NCI-H345 (cell line): ENCODE data around the gene NKD2.
"Not testable (repeated sequence)": the region's sequence is repeated elsewhere in the genome, so short reads cannot be mapped to it uniquely, and the experiment has no call there.

Source experiments
- DNase-seq: peaks from one replicate; lab custom pipeline; 2025; lab: John Stamatoyannopoulos, UW

NKD2 gene

DNA sequence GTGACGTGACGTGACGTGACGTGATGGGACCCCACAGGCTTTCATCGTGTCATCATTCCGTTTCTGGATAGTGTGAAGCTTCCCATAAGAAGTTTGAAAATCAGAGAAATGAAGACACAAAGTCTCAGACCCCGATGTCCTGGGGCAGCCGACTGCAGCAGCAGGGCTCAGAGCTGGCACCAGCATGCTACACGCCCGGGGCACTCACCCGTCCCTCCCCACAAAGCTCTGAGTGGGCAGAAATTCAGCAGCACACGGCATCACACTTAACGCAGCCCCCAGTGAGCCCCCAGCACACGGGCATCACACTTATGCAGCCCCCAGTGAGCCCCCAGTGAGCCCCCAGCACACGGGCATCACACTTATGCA is 61.1 kb downstream of the NKD2 start:
- DNase-seq = no peak

- DNase-seq = no peak
Measured at GRCh38 chr5:1073239-1074102, 64.9 kb downstream of the NKD2 start.

DNA sequence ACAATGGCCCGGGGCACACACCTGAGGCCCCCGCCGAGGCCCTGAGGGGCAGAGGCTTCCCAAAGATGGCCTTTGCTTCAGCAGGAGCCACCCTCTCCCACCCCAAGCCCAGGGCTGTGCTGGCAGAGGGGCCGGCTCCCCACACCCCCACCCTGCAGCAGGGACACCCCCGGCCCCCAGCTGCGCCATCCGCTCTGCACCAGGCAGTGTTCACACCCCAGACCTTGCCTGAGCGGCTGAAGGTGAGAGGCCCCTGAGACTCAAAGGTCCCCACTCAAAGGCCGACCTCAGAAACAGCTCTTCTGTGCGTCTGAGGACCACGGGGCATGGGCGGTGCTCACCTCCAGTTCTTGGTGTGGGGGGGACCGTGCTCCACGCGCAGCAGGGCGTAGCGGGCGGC is 65.6 kb downstream of the NKD2 start:
- DNase-seq = no peak

GRCh38 chr5:1074816-1075554 is 66.4 kb downstream of the NKD2 start:
- no peak for DNase-seq

DNA sequence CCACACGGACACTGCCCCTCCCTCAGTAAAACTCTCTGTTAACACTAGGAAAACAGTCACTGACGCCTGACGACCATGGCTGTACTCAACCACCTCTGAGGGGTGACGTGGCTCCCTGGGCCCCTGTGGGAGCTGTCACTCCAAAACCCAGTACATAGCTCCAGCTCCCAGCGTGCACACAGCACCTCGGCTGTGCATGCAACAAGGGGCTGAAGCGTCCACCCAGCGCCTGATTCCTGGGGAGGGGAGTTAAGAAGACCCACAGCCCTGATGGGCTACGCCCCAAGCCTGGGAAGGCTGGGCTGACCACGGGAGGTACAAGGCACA is 66.9 kb downstream of the NKD2 start:
- DNase-seq = no peak

DNA sequence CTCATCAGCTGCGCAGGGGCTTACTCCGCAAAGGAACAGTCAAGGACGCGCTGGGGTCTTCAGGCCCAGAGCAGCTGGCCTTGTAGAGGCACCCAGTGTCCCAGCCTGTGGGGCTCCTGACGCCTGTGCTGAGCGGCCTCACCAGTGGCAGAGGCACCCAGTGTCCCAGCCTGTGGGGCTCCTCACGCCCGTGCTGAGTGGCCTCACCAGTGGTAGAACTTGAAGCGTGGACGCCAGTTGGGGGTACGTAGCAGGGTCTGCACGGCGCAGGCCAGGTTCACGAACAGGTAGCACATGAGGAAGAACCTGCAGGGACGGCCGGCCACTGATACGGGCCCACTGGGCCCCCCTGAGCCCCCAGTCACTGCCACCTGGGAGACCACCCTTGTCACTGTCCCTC is 67.3 kb downstream of the NKD2 start:
- DNase-seq = no peak

- DNase-seq = no peak
Measured at GRCh38 chr5:1076406-1076805, 67.8 kb downstream of the NKD2 start.

DNA sequence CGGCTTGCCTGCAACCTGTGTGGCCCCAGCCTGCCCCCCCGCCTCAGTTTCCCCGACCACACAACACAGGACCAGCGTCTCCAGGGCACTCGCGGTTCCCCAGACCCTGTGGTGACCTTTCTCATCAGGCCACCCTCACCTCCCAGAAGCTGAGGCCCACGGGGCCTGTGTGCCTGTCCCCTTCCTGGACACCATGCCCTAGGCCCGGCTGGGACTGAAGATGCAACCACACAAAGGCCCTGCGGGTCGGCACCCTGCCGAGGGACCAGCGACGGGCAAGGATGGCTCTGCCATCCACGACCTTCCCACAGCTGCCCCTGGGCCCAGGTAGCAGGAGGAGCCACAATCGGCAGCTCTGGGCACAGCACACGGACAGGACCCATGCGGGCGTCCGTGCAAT is 68.4 kb downstream of the NKD2 start:
- no peak for DNase-seq

DNA sequence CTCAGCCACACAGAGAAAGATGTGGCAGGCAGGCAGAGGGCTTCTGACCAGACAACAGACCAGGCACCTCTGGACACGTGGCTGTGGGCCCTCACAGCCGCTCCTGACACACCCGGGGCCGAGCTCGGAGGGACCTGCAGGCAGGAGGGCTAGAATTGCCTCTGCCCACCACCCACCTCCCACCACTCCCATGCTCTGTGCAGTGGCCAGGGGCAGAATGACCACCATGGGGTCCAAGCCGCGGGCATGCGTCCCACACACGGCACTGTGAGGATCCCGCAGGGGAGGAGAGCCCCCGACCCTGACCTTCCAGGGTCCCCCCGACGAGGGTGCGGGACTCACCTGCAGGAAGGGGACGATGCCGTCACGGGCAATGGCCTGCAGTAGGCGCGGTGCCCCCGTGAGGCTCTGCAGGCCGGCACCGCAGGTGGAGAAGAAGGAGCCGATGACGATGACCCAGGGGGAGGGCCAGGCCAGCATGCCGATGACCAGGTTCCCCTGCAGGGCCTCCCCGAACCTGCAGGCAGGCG is 69.0 kb downstream of the NKD2 start:
- DNase-seq = no peak

- no peak for DNase-seq
Measured at GRCh38 chr5:1078206-1078605, 69.6 kb downstream of the NKD2 start.

GRCh38 chr5:1078851-1079250 is 70.2 kb downstream of the NKD2 start:
- DNase-seq = no peak

GRCh38 chr5:1079486-1079885 is 70.9 kb downstream of the NKD2 start:
- DNase-seq = no peak

DNA sequence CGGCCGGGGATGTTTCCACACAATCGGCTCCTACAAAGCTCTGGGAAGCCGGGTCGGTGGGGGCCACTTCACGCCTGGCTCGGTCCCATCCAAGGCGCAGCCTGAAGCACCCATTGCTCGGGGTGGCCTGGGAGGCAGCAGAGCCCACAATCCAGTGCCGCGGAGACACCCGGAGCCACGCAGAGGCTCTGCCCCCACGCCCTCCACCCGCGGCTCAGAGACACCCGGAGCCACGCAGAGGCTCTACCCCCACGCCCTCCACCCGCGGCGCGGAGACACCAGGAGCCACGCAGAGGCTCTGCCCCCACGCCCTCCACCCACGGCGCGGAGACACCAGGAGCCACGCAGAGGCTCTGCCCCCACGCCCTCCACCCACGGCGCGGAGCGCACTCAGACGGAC is 71.4 kb downstream of the NKD2 start:
- no peak for DNase-seq

DNA sequence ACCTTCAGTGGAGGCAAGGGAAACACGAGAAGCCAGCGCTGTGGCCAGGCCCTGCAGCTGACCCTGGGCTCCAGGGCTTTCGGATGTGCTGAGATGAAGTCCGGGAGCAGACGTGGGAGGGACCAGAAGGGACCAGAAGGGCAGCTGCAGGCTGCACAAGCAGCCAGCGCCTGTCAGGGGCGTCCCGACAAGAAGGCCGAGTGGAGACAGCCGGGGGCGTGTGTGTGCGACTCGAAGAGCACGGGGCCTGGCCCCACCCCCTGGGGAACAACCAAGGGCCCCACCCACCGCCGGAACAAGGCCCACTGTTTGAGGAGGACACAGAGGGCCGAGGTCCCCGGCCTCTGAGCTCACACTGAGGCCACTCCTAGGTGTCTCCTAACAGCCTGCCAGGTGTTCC is 71.8 kb downstream of the NKD2 start:
- DNase-seq = no peak

- no peak for DNase-seq
Measured at GRCh38 chr5:1081519-1081918, 72.9 kb downstream of the NKD2 start.

DNA sequence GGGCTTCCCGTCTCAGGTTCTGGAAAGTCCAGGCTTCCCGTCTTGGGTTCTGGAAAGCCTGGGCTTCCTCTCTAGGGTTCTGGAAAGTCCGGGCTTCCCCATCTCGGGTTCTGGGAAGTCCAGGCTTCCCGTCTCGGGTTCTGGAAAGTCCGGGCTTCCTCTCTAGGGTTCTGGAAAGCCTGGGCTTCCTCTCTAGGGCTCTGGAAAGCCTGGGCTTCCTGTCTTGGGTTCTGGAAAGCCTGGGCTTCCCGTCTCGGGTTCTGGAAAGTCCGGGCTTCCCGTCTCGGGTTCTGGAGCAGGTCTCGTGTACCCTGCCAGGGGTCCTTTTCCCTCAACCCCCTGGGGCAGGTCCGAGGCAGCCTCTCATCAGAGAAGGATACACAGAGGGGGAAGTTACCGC is 74.4 kb downstream of the NKD2 start:
- not testable (repeated sequence) for DNase-seq

DNA sequence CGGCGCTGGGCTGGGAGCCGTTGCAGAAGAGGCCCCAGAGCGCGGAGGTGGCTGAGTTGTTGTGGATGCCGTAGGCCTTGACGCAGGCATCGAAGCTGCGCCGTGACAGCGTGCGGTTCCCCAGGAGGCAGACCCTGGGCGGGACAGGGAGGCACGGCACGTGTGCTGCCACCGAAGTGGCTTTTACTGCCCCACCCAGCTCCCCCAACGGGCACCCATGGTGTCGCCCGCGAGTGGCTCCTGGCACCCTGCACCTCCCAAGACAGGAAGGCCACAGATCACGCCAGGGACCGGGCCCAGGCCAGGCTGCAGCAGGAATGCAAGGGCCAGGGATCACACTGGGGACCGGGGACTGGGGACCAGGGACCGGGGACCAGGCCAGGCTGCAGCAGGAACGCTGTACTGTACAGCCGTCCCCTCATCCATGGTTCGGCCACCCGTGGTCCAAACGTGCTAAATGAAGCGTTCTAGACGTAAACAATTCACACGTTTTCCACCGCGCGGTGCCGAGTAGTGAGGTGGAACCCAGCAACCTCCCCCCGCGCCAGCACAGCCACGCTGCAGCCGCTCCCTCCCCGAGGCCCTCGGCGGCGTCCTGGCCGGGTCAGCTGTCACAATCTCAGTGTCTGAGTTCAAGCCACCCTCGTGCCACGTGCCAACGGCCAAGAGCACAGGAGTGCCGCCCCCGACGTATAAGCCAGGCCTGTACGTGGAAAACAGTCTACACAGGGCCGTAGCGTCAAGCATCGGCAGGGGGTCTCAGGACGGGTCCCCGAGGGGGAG is 75.4 kb downstream of the NKD2 start:
- DNase-seq = no peak

- DNase-seq = no peak
Measured at GRCh38 chr5:1085391-1085790, 76.8 kb downstream of the NKD2 start.

GRCh38 chr5:1086137-1086536 is 77.5 kb downstream of the NKD2 start:
- DNase-seq = no peak

- DNase-seq = no peak
Measured at GRCh38 chr5:1086871-1087270, 78.3 kb downstream of the NKD2 start.

DNA sequence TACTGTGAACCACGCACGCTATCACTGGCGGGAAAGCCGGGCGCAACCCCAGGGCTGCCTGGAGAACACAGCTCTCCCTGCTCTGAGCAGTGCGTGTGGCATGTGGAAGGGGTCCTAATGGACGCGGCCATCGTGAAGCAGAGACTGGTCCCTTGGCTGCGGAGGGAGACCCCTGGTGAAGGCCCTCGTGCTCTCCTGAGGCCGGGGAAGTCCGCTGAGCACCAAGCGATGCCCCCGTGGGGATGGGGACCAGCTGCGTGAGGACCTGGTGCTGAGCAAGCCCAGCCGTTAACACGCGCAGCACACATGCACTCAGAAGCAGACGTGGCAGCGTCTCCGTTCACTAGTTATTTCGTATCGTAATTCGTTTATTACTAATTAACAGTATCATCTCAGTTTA is 78.8 kb downstream of the NKD2 start:
- DNase-seq = no peak

GRCh38 chr5:1088031-1088430 is 79.4 kb downstream of the NKD2 start:
- no peak for DNase-seq
